ENCODE results near the gene YY1.

The YY1 gene

GRCh38 chr14:100330007-100330344 lies 91.0 kb downstream of the YY1 start:
- TF ChIP-seq PATZ1 (CRISPR knock-in tag; IDR thresholded peaks at IDR 0.05; ENCODE audit: borderline replicate concordance): no peak
- no peak for TF ChIP-seq ZFP3 (CRISPR knock-in tag; IDR thresholded peaks at IDR 0.05)
- TF ChIP-seq GLIS3 (CRISPR knock-in tag; IDR thresholded peaks at IDR 0.05): no peak
- TF ChIP-seq TCF4 (CRISPR knock-in tag; IDR thresholded peaks at IDR 0.05; ENCODE audit: borderline replicate concordance): no peak
- no peak for TF ChIP-seq BACH2 (CRISPR knock-in tag; IDR thresholded peaks at IDR 0.05; ENCODE audit: borderline replicate concordance)
- TF ChIP-seq CREB5 (CRISPR knock-in tag; IDR thresholded peaks at IDR 0.05; ENCODE audit: low read depth): no peak
- no peak for TF ChIP-seq RARB (CRISPR knock-in tag; IDR thresholded peaks at IDR 0.05)
- no peak for TF ChIP-seq SNAI2 (CRISPR knock-in tag; IDR thresholded peaks at IDR 0.05)
- TF ChIP-seq, protein P1, sequence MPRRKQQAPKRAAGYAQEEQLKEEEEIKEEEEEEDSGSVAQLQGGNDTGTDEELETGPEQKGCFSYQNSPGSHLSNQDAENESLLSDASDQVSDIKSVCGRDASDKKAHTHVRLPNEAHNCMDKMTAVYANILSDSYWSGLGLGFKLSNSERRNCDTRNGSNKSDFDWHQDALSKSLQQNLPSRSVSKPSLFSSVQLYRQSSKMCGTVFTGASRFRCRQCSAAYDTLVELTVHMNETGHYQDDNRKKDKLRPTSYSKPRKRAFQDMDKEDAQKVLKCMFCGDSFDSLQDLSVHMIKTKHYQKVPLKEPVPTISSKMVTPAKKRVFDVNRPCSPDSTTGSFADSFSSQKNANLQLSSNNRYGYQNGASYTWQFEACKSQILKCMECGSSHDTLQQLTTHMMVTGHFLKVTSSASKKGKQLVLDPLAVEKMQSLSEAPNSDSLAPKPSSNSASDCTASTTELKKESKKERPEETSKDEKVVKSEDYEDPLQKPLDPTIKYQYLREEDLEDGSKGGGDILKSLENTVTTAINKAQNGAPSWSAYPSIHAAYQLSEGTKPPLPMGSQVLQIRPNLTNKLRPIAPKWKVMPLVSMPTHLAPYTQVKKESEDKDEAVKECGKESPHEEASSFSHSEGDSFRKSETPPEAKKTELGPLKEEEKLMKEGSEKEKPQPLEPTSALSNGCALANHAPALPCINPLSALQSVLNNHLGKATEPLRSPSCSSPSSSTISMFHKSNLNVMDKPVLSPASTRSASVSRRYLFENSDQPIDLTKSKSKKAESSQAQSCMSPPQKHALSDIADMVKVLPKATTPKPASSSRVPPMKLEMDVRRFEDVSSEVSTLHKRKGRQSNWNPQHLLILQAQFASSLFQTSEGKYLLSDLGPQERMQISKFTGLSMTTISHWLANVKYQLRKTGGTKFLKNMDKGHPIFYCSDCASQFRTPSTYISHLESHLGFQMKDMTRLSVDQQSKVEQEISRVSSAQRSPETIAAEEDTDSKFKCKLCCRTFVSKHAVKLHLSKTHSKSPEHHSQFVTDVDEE (CRISPR knock-in tag; IDR thresholded peaks at IDR 0.05): no peak
- ATAC-seq: no peak

- TF ChIP-seq PATZ1 (CRISPR knock-in tag; IDR thresholded peaks at IDR 0.05; ENCODE audit: borderline replicate concordance): no peak
- no peak for ATAC-seq
Observed at GRCh38 chr14:100330388-100330931, 91.5 kb downstream of the YY1 start.

DNA sequence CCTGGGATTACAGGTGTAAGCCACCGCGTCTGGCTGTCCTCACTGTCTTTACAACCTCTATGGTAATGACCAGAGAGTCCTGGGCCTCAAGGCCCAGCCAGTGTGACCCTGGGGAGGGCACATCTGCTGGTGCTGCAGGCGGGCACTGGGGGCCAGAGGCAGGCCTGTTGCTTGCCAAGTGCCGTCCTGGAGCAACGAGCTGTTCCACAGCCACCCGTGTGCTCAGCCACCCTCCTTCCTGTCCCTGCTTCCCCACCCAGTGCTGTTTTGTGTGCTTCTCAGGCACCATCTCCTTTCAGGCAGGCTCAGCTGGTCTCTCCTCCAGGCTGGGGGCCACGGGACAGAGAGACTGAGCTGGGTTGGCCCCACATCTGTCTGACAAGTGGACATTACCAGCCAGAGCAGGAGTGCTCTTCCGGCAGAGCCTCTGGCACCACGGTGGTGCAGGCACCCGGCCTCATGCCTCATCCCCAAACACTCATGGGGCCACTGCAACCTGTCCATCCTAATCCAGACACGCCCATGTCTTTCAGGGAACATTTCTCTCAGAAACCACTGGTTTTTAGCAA lies 93.2 kb downstream of the YY1 start:
- ATAC-seq: no peak; the same call in 2 of the 3 replicates
- TF ChIP-seq BACH2 (CRISPR knock-in tag; IDR thresholded peaks at IDR 0.05; ENCODE audit: borderline replicate concordance) (no peak), PATZ1 (CRISPR knock-in tag; IDR thresholded peaks at IDR 0.05; ENCODE audit: borderline replicate concordance) (no peak), CSDC2 (CRISPR knock-in tag; IDR thresholded peaks at IDR 0.05) (no peak), ZNF8 (CRISPR knock-in tag; IDR thresholded peaks at IDR 0.05) (no peak), ZFP3 (CRISPR knock-in tag; IDR thresholded peaks at IDR 0.05) (no peak)
- TF ChIP-seq, protein P1 (CRISPR knock-in tag; IDR thresholded peaks at IDR 0.05): no peak

All from SK-N-SH treated with all-trans-retinoic acid at 6 μM for 48 hours (cell line).